NK-92 treated with Interleukin-12 subunit alpha and Interleukin-12 subunit beta, amount 100 ng/mL, for 24 hours (cell line): ENCODE data around the gene MED22.
"Not testable (repeated sequence)": the region's sequence is repeated elsewhere in the genome, so short reads cannot be mapped to it uniquely, and the experiment has no call there.

Source experiments
- DNase-seq: peaks from one replicate; lab custom pipeline; 2025; lab: John Stamatoyannopoulos, UW

MED22 gene

DNA sequence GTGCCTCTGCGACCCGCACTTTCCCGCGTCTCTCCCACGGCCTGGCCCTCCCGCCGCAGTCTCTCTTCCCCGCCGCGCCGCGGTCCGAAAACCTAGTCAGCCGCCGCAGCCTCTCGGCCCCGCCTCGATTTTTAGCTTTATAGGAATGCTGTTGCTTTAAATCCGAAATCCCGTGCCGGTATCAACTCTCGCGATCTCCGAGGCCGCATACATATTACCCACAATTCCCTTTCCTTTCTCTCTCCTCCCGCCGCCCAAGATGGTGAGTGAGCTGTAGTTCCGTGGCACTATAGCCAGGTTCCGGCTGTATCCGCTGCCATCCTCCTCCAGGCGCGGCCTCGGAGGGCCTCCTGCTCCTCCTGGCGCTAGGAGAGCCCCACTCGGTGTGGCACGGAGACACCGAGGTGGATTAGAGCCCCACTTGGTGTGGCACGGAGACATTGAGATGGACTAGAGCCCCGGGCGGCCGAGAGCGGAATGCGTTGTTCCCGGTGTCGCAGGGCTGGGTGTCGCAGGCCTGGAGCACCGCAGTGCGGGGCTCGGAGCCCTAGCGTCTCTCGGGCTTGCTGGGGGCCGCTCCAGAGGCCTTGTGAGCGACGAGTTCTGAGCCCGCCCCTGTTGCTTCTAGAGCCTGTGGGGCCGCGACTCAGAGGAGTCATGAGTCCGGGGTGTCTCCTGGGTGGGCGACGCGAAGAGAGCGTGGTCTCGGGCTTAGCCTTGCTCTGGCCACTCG lies at the start of gene MED22, which contains the start of gene RPL7A:
Gene MED22 (minus strand): TSS at position 147 of the 733 bp plus-strand sequence. CDS start 1,469 bp downstream, outside the sequence.
Gene RPL7A (plus strand): TSS at position 234 of the 733 bp plus-strand sequence. CDS start 26 bp downstream, at position 260.
- DNase-seq: peak; percentile 71

DNA sequence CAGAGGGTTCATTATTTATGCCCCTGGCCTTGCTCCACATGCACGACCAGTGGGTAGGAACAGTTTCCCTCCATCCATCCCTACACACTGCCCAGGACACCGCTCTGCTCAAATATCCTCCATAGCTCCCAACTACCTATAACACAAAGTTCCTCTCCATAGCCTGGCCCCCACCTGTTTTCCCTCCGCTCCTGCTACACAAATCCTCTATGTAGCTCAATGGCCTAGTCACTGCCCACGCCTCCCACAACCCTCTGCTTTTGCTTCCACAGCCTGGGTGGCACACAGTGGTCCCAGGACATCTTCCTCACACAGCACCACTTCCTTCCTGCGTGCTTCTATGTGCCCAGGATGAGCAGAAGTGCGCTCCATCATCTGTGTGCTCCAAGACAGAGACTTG lies 49.4 kb upstream of the MED22 start:
- DNase-seq: no peak

DNA sequence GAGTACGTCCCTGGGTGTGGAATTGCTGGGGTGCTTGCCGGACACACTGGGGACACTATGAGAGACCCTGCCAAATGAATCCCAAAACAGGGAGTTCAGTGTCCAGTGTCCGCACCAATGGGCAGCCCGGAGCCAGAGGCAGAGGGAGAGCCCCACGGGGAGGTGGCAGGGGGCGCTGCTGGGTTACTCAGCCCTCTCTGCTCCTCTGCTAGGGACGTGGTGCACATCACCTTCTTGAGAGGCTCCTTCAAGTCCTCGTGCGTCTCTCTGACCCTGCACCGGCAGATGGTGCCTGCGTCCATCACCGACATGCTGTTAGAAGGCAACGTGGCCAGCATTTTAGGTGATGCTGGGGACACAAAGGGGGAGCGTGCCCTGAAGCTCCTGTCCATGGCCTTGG lies 49.0 kb upstream of the MED22 start:
- no peak for DNase-seq

DNA sequence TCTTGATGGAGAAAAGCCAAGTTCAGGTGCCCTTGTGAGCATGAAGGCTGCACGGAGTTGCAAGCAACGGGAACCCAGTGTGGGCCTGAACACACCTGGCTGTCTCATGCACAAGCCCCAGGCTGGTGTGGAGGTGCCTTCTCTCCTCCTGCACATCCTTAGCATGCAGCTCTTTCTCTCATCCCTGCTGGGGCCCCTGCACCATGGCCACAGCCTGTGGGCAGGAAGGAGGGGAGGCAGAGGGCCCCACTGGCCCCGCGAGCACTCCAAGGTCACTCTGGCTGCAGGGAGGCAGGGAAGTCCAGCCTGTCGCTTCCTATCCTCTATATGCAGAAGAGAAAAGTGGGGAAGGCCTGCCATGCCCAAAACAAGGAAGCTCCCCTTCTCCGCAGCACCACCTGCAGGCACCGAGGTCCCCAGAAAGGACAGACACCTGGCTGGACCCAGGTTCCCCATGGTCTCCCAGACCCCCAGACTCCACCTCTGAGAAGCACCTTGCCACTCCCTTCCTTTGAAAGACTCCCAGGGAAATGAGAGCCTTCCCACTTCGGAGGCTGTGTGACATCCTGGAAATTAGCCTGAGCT lies 46.8 kb upstream of the MED22 start:
- no peak for DNase-seq

DNA sequence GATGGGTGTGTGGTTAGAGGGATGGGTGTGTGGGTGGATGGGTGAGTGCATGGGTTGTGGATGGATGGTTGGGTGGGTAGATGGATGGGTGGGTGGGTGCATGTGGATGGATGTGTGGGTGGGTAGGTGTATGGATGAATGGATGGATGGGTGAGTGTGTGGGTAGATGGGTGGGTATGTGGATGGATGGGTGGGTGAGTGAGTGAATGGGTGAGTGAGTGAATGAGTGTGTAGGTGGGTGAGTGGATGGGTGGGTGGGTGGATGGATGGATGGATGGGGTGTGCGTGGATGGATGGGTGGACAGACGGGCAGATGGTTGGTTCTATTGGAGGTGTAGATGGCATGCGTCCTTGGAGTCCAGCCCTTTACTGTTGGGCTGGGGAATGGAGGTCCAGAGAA lies 45.5 kb upstream of the MED22 start:
- DNase-seq: no peak

DNA sequence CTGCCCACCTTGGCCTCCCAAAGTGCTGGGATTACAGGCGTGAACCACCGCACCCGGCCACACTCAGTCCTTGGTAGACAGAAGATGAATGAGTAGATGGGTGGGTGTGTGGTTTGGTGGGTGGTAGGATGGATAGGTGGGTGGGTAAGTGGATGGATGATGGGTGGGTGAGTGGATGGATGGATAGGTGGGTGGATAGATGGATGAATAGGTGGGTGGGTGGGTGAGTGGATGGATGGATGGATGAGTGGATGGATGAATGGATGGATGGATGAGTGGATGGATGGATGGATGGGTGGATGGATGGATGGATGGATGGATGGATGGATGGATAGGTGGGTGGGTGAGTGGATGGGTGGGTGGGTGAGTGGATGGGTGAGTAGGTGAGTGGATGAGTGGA lies 44.4 kb upstream of the MED22 start:
- not testable (repeated sequence) for DNase-seq

DNA sequence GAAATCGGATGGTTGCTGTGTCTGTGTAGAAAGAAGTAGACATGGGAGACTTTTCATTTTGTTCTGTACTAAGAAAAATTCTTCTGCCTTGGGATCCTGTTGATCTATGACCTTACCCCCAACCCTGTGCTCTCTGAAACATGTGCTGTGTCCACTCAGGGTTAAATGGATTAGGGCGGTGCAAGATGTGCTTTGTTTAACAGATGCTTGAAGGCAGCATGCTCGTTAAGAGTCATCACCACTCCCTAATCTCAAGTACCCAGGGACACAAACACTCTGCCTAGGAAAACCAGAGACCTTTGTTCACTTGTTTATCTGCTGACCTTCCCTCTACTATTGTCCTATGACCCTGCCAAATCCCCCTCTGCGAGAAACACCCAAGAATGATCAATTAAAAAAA lies 43.5 kb upstream of the MED22 start:
- DNase-seq: not testable (repeated sequence)

DNA sequence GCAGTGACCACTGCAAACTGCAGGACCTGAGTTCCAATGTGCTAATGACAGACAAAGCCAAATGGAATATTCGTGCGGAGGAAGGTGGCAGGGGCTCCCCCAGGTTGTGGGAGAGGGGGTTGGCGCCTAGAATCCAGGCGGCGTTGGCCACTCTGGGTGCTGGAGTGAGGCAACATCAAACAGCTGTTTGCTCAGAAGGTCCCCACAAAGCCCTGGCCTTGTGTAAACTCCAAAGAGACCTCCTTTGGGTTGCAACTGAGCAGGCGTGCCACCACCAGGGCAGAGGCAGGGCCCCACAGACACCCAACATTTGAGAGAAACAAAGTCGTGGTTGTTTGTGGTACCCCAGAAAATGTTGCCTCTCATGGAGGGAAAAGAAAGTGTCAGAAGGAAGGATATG lies 42.8 kb upstream of the MED22 start:
- DNase-seq: no peak

DNA sequence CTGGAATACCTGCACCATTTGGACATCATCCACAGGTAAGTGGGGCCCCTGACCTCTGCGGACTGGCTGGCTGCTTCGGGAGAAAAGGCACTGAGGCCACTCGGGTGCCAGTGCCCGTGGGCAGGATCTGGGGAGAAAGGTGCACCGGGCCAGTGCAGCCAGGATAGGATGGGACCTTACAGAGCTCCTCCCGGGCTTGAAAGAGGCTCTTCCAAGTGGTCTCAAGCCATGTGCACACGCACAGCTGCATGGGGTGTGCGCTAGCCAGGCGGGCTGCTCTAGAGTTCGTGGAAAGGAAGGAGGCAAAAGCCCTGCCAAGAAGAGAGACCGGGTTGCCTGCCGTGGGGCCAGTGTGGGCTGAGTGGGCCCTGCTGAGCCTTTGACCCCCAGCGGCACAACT lies 41.6 kb upstream of the MED22 start:
- no peak for DNase-seq

DNA sequence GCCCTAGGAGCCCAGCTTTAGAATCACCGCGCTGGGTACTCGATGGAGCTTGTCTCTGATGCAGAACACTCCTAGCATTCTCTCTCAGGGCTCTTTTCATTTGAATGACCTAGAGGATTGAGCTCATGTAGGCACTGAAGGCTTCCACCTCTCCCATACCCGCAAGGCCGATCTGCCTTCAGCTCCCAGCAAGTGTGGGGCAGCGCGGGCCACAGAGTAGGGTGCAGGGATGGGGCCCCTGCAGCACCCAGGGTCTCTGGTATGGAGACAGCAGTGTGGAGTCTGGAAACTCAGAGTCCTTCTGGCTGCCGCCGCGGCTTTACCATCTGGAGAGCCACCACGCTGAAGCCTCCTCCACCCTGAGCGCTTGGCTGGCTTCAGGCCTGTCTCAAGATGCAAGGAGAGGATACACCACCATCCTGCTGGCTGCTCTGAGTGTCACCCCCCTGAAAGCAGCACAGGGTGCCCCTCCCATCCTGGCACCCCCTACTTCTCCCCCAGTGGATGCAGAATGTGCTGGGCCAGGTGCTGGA lies 41.2 kb upstream of the MED22 start:
- no peak for DNase-seq

DNA sequence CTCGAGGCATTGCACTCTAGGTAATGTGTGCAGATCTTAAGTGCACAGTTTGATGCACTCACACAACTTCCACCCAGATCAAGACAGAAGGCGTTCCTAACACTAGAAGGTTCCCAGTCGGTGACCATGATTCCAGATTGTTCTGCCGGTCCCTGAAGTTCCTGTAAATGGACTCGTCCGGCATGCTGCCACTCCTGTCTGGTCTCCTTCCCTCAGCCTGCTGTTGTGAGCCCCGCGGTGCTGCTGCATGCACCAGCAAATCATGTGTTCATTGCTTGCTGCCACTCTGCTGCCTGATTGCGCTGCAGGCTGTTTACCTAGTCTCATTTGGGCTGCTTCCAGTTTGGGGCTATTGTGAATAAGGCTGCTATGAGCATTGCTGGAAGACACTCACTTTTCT lies 39.7 kb upstream of the MED22 start:
- DNase-seq: no peak

DNA sequence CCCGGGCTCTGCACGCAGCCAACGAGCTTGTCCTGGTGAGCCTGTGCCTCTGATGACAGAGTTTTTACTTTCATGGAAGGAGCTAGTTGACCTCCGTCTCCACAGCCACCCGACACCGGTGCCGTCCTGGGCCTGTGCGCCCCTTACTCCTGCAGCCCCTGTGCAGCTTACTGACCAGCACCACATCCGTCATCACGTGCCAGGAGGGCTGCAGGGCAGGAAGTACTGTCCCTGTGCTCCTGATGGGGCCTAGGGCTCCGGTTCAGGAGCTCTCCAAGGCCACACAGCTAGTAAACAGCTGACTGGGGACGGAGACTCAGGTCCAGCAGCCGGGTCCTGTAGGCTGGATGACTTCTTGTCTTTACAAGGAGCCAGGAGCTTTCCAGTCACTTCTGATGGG lies 38.4 kb upstream of the MED22 start:
- DNase-seq: no peak

DNA sequence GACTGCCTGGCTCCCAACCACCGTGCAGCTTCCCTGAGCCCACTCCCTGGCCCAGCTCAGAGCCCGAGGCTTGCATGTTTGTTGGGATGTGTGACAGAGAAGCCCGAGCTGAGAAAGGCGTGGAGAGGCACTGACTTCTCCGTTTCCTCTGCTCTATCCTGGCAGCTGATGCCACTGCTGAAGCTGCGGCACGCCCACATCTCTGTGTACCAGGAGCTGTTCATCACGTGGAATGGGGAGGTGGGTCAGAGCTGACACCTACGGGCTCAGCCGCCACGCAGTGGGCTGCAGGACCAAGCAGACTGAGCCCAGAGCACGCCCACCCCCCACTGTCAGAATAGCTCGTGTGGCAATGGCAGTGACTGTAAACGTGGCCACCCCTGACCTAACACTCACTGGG lies 37.5 kb upstream of the MED22 start:
- DNase-seq: no peak

DNA sequence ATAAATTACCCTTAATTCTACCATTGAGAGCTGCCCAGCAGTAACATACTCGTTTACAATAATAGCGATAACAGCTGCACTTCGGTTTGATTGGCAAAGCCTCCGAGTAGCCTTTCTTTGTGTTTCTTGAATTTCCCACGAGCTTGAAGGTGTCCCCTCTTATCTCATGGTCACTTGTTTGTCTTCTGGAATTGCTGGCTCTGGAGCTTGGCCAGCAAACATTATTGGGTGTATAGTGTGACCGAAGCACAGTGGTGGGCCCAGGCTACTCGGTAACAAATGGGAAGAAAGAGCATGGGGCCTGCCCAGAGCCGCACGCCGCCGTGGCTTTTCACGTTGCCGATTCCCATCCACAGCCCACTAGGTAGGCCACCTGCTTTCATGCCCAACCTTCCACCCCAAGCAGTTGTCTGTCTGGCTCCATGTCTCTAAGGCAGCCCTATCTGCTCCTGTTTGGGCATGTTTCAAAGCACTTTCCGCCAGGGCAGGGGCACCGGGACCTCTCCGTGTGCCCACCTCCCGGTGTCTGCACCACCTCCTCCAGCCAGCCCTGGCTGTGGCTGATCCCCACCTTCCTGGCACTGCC lies 36.9 kb upstream of the MED22 start:
- DNase-seq: no peak

DNA sequence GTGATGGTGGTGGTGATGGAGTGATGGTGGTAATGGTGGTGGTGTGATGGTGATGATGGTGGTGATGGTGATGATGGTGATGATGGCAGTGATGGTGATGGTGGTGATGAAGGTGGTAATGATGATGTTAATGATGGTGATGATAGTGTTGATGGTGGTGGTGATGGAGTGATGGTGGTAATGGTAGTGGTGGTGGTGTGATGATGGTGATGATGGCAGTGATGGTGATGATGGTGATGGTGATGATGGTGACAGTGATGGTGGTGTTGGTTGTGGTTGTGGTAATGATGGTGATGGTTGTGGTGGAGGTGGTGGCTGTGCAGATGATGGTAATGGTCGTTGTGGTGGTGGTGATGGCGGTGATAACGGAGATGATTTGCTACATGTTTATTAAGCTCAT lies 35.5 kb upstream of the MED22 start:
- no peak for DNase-seq

DNA sequence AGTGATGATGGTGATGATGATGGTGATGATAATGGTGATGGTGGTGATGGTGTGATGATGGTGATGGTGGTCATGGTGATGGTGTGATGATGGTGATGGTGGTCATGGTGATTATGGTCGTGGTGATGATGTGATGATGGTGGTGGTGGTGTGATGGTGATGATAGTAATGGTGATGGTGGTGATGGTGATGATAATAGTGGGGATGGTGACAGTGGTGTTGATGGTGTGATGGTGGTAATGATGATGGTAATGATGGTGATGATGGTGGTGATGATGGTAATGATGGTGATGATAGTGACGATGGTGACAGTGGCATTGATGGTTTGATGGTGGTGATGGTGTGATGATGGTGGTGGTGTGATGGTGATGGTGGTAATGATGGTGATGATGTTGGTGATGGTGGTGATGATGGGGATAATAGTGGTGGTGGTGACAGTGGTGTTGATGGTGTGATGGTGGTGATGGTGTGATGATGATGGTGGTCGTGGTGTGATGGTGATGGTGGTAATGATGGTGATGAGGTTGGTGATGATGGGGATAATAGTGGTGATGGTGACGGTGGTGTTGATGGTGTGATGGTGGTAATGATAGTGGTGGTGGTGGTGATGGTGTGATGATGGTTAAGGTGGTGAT lies 34.7 kb upstream of the MED22 start:
- DNase-seq: no peak

DNA sequence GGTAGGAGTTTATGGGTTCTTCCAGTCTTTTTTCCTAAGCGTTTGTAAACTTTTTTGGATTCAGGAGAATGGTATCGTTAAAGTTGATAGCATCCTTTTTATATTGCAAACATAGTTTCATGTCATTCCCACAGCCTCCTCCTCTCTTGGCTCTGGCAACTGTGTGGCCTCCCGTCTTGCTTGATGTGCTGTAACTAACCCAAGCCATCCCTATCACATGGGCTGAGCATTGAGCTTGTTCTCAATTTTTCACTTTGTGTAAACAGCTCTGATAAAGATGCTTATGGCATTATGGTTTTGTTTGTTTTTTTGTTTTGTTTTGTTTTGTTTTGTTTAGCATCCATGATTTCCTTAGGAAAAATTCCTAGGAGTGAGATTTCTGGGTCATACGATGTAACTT lies 32.8 kb upstream of the MED22 start:
- no peak for DNase-seq

DNA sequence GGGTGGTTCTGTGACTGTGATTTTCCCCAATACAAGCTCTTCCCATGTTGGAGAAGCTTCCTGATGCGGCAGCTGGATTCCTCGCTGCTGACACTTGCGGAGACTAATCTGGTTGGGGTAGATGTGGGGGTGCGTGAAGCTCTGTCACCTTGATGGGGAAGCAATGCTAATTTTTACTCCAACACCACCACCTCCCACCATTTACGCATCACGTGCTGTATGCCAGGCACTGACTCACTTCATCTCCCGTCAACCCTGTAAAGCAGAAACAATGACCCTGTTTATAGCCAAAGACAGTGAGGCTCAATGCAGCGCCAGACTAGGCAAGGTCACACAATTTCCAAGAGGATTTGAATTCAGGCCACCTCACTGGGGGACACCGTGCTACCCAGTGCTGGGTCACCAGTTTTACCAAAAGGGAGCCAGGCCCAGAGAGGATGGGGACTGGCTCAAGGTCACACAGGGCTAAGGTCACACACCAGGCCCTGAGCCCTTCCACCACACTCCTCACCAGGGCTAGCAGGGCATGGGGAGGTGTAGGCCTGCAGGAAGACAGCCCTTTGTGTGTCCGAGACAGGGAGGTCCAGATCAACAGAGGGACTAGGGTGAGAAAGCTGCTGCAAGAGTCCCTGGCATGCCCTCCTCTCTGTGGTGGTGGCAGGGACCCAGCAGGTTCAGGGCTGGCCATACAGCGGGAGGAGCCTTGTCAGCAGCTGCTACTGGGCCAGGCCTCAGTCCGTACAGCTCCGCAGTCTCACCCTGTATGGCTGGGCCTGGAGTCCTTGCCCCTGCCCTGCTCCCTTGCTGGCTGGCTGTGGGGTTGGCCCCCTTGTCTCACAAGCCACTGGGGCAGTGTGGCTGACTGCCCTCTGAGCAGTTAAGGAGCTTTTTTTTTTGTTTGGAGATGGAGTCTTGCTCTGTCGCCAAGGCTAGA lies 31.5 kb upstream of the MED22 start:
- DNase-seq: no peak

DNA sequence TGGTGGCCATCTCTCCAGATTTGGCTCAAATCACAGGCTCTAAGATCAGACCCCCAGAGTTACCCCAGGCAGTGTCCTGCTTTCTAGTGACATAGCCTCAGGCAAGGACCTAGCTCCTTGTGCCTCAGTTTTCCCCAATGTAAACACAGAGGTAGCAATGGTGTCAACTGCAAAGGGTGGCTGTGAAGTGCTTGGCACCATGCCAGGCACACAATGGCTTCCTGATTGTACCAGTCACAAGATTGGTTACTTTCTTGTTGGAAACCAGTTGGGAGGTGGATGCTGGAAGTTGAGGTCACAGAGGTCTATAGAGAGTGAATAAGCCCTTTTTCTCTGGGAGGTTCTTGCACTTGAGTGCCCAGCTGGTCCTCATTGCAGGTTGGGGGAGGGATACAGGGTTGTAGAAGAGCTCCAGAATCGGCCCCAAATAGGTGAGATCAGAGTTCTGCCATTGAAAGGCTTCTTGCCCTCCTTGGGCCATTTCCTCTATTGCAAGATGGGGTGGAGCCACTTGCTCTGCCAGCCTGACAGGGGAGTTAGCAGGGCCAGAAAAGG lies 30.6 kb upstream of the MED22 start:
- DNase-seq: no peak

DNA sequence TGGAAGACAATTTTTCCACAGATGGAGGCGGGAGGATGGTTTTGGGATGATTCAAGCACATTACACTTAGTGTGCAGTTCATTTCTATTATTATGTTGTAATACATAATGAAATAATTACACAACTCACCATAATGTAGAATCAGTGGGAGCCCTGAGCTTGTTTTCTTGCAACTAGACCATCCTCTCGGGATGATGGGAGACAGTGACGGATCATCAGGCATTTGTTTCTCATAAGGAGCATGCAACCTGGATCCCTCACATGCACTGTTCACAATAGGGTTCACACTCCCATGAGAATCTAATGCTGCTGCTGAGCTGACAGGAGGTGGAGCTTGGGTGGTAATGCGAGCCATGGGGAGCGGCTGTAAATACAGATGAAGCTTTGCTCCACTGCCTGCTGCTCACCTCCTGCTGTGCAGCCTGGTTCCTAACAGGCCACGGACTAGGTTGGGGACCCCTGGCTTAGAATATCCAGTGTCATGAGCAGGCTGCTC lies 29.8 kb upstream of the MED22 start:
- DNase-seq: no peak

DNA sequence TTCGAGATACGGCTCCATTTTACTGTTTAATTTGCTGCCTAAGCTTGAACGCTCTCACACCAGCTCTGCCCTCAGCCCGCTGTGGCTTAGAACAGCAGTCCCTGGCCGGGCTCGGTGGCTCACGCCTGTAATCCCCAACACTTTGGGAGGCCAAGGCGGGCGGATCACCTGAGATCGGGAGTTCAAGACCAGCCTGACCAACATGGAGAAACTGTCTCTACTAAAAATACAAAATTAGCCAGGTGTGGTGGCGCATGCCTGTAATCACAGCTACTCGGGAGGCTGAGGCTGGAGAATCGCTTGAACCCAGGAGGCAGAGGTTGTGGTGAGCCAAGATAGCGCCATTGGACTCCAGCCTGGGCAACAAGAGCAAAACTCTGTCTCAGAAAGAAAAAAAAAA lies 29.3 kb upstream of the MED22 start:
- not testable (repeated sequence) for DNase-seq
